Astrocyte of the cerebellum (primary cell): ENCODE data around the gene TBC1D17.

ENCODE experiments used
- DNase-seq: peaks from one replicate; pipeline ENCODE4 v3.0.0-alpha.2; 2011; ENCODE audit warnings: low read depth
- H3K4me3 ChIP-seq: 2 replicates; pipeline ENCODE4 v1.5.1; 2011; ENCODE audit warnings: mild to moderate bottlenecking, low read depth, low read length, moderate library complexity
- CTCF ChIP-seq: IDR thresholded peaks from 2 replicates; pipeline ENCODE4 v1.5.1; 2012; ENCODE audit warnings: low read length, low read depth, moderate library complexity, mild to moderate bottlenecking; ENCODE audit errors: missing control alignments
- in situ Hi-C: cut with HindIII; loops from 2 replicates; pipeline ENCODE4 v1.10.0; 2017; ENCODE audit warnings: low sequenced_read_pairs

Gene TBC1D17

GRCh38 chr19:49833599-49833998, 43.9 kb upstream of the TBC1D17 start:
- in situ Hi-C loops: no loop called here

DNA sequence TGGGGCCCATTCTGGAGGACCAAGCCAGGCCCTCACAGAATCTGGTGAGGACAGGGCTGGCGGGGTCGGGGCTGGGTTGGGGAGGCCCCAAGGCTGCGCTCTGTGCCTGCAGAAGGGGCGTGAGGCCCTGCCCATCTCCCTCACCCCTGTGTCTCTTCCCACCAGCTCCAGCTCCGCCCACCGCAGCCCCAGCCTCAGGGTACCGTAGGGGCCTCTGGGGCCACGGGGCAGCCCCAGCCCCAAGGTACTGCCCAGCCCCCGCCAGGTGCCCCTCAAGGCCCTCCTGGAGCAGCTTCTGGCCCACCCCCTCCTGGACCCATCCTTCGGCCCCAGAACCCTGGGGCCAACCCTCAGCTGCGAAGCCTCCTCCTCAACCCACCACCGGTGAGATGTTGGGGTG, 41.9 kb upstream of the TBC1D17 start:
- no peak for DNase-seq
- no peak for TF ChIP-seq CTCF
- in situ Hi-C loops: no loop called here
- no peak overlapping the region for H3K4me3 ChIP-seq

More at GRCh38 chr19:49833599-49833998, 43.9 kb upstream of the TBC1D17 start:
- no peak overlapping the region for H3K4me3 ChIP-seq
- no peak for TF ChIP-seq CTCF
- no peak for DNase-seq

DNA sequence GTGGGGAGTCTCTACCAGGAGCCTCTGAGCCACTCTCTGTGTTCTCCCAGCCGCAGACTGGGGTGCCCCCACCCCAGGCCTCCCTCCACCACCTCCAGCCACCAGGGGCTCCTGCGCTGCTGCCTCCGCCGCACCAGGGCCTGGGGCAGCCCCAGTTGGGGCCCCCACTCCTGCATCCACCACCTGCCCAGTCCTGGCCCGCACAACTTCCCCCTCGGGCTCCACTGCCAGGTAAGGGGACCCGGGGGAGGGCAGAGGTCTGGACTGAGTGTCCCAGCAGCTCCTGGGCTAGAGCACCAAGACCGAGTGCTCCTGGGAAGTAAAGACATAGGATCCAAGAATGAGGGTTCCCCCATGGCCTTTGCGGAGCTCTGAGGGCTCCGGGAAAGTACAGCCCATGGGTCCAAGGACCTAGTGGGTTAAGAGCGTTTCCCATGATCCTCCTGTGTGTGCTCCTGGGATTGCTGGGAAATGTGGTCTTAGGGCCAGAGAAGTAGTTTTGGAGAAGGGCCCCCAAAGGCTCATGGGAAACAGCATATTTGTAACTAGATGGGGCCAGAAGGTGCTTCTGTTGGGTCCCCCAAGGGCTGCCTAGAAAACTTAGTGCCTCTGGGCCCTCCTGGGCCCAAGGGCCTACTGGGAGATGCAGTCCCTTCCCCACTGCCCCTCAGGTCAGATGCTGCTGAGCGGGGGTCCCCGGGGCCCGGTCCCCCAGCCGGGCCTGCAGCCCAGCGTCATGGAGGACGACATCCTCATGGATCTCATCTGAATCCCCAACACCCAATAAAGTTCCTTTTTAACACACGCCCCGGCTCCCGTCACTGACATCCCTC, 41.1 kb upstream of the TBC1D17 start:
- no peak for DNase-seq
- H3K4me3 ChIP-seq: no peak overlapping the region
- in situ Hi-C loops: no loop called here
- TF ChIP-seq CTCF: no peak

- no peak for DNase-seq
- no peak for TF ChIP-seq CTCF
- in situ Hi-C loops: no loop called here
- no peak overlapping the region for H3K4me3 ChIP-seq
These were observed 40.5 kb upstream of the TBC1D17 start for GRCh38 chr19:49837009-49837310.

DNA sequence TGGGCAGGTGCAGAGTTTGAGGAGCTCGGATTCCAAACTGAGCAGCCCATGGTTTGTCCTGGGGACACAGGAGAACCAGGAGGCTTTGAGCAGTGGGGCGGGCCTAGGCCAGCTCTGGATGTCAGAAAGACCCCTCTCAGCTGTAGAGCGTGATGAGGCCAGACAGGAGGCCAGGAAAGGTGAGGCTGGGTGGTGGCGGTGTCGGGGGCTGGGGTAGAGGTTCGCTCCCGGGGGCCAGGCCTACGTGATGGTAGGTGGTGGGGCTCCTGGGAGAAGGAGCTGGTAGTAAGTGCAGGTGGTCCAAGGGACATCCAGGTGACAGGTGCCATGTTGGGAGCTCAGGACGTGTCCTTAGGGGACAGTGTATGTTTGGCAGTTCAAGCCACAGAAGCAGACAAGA, 40.1 kb upstream of the TBC1D17 start:
- in situ Hi-C loops: no loop called here
- DNase-seq: no peak
- no peak overlapping the region for H3K4me3 ChIP-seq
- no peak for TF ChIP-seq CTCF

DNA sequence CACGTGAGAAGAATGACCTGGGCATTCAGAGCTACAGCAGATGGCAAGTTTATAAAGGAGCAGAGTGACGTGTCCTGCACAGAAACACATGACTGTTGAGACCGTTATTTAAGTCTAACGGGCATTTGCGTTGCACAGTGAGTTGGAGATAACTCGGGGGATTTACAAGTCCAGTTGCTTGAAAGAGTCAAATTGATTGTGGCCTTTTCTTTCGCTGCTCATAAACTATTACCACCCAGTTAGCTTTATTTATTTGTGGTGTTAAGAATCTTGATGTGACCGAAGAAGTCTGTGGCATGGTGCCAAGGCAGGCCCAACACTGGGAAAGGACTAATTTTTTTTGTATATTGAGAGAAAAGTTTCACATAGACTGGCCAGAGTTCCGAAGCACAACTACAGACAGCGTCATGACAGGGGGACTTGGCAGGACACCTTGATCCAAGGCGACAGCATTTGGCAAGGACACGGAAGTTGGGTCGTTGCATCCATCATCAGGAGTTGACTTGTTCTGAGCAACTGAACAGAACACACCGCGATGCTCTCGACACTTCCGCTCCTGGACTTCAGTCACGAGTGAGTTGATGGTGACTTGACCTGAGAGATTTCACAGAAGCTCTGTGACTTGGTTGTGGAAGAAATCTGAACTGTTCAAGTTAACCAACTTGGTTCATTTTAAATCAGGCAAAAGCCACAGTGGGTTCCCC, 38.5 kb upstream of the TBC1D17 start:
- TF ChIP-seq CTCF: no peak
- in situ Hi-C loops: no loop called here
- DNase-seq: no peak
- no peak overlapping the region for H3K4me3 ChIP-seq
